Lower leg skin (tissue), 4 donors: ENCODE data around the gene SNTG2. TPM values are rescaled to one million over a fixed set of nuclear protein-coding genes. Genes with fewer than 3 reads are reported as not detected.

Source experiments
- DNase-seq, 2 donors: peaks; one replicate each; pipeline ENCODE4 v3.0.0-alpha.2; 2019; ENCODE audit warnings: low spot score in 2 of 2
- H3K4me3 ChIP-seq: fragments of 200-600 bp; sonication (generic); 2 replicates; pipeline ENCODE4 v1.5.1; 2017; ENCODE audit warnings: mild to moderate bottlenecking, low read depth; ENCODE audit not compliant: poor library complexity, severe bottlenecking
- POLR2A ChIP-seq, 2 donors: fragments of 450-650 bp; IDR thresholded peaks; one replicate each; pipeline ENCODE4 v1.6.1; 2016 to 2017; ENCODE audit warnings: antibody characterized with exemption in 2 of 2, mild to moderate bottlenecking in 1 of 2, moderate library complexity in 1 of 2
- WGBS, 2 donors: methylation state at CpG; one replicate each; pipeline ENCODE4 v1.1.5; 2018; 5-methylcytosine and 5-hydroxymethylcytosine counted together
- intact Hi-C: fragments of 100-400 bp; cut with DNase I; formaldehyde crosslinking; loops from one replicate; pipeline ENCODE4 v1.15.0; 2023; ENCODE audit warnings: low total_unique reads
- total RNA-seq, 4 donors: library from RNA; depleted of rRNA; stranded (reverse); fragments of >200 nt; gene quantifications; one replicate each; pipeline ENCODE4 v1.1.0, GENCODE V29; 2016
- TF ChIP-seq, protein P1 (sequence below), 3 donors: fragments of 450-650 bp; IDR thresholded peaks; one replicate each; pipeline ENCODE4 v1.5.1; 2016; ENCODE audit warnings: antibody characterized with exemption in 3 of 3, mild to moderate bottlenecking in 3 of 3, moderate library complexity in 2 of 3

SNTG2 gene
- total RNA-seq, 4 donors from 2014 or later: 1.4 to 15.3 (median 6.3) TPM

DNA sequence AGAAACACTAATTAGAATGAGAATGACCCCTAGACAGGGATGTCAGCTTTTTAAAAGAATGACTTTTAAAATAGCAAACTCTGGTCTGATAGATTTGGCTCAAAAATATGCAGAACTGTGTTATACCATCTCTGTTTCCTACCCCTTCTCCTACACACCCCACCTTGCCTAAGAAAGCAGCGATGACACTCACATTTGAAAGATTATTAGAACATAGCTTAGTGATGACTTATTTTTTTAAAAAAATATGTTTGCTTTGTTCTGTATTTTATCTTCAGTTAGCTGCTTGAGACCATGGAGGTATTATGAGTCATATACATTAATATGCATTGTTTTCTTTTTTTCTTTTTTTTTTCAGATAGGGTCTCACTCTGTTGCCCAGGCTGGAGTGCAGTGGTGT lies 286.0 kb downstream of the SNTG2 start:
- intact Hi-C loops: no loop called here
- no peak overlapping the region for H3K4me3 ChIP-seq
- 81 to 92% methylated on average over 1 of the region's 1 CpG for WGBS, 2 donors
- no peak for DNase-seq
- TF ChIP-seq, protein P1, sequence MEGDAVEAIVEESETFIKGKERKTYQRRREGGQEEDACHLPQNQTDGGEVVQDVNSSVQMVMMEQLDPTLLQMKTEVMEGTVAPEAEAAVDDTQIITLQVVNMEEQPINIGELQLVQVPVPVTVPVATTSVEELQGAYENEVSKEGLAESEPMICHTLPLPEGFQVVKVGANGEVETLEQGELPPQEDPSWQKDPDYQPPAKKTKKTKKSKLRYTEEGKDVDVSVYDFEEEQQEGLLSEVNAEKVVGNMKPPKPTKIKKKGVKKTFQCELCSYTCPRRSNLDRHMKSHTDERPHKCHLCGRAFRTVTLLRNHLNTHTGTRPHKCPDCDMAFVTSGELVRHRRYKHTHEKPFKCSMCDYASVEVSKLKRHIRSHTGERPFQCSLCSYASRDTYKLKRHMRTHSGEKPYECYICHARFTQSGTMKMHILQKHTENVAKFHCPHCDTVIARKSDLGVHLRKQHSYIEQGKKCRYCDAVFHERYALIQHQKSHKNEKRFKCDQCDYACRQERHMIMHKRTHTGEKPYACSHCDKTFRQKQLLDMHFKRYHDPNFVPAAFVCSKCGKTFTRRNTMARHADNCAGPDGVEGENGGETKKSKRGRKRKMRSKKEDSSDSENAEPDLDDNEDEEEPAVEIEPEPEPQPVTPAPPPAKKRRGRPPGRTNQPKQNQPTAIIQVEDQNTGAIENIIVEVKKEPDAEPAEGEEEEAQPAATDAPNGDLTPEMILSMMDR (IDR thresholded peaks at IDR 0.05): no peak
- TF ChIP-seq POLR2A (IDR thresholded peaks at IDR 0.05): no peak

DNA sequence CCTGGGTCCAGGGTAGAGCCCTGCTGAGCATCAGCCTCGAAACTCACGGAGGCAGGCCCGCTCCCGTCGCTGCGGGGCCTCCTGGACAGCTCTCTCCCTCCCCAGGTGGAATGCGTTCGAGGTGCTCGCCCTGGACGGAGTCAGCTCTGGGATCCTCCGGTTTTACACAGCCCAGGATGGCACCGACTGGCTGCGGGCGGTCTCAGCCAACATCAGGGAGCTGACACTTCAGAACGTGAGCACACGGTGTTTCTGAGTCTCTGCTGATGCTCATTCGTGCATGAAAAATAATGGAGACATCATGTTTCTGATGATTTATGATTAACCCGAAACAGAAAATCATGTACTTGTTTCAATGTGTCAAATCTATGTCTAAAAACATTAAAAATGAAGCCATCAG lies 287.1 kb downstream of the SNTG2 start:
- 73 to 75% methylated on average over 14 to 18 of the region's 18 CpGs for WGBS, 2 donors
- intact Hi-C loops: no loop called here

DNA sequence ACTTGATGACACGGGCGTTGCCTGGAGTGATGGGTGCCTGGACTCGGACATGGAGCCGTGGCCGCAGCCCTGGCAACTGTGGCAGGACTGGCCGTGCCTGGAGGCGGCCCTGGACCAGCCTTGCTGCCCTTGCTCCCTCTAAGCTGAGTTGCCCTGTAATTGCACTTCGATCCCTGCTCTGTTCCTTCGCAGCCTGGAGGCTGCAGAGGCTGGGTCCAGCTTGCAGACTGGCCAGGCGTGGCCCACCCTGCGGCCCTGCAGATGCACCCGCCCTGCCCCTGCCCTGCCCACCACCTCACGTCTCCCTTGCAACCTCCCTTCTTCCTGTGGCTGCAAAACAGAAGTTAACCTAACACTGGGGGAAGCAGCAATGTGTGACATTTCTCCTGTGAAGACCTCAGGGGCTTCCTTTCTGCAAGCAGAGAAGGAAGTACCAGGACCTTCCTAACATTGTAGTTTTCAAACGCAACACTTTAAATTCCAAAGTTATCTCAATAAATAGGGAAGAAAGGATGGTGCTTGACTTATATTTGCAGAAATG lies 288.0 kb downstream of the SNTG2 start:
- TF ChIP-seq, protein P1 (IDR thresholded peaks at IDR 0.05): no peak
- no peak for TF ChIP-seq POLR2A (IDR thresholded peaks at IDR 0.05)
- no peak for DNase-seq
- WGBS, 2 donors: 84% methylated on average over 14 of the region's 14 CpGs
- H3K4me3 ChIP-seq: no peak overlapping the region
- intact Hi-C loops: no loop called here

More for the DNA sequence above, 287.1 kb downstream of the SNTG2 start:
- TF ChIP-seq POLR2A (IDR thresholded peaks at IDR 0.05): no peak
- TF ChIP-seq, protein P1 (IDR thresholded peaks at IDR 0.05): no peak
- DNase-seq: no peak
- H3K4me3 ChIP-seq: no peak overlapping the region

GRCh38 chr2:1245193-1245592 lies 294.5 kb downstream of the SNTG2 start:
- intact Hi-C loops: no loop called here

DNA sequence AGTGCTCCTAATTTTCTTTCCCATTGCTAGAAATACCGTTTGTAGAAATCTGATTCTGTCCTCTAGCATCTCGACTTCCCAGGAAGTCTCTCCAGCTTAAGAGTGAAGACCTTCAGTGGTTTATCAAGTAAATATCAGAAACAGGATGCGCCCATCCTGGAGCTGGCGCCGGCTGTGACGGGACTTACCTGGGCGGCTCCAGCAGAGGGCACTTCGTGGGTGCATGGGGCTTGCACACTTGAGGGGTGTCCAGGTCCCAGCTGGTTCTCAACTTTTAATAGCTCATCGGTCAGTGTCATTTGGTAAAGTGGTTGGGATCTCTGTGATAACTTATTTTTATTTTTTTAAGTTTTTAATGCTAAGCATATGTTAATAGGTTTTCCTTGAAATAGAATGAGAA lies 295.6 kb downstream of the SNTG2 start:
- TF ChIP-seq POLR2A (IDR thresholded peaks at IDR 0.05): no peak
- TF ChIP-seq, protein P1 (IDR thresholded peaks at IDR 0.05): no peak
- DNase-seq: no peak
- WGBS, 2 donors: 86 to 90% methylated on average over 9 of the region's 9 CpGs
- no peak overlapping the region for H3K4me3 ChIP-seq
- intact Hi-C loops: no loop called here

More at GRCh38 chr2:1245193-1245592, 294.5 kb downstream of the SNTG2 start:
- DNase-seq: no peak
- TF ChIP-seq, protein P1 (IDR thresholded peaks at IDR 0.05): no peak
- no peak for TF ChIP-seq POLR2A (IDR thresholded peaks at IDR 0.05)
- H3K4me3 ChIP-seq: no peak overlapping the region
- WGBS, 2 donors: 90 to 92% methylated on average over 2 of the region's 2 CpGs

- WGBS, 2 donors: 40% methylated on average over 3 of the region's 3 CpGs
- intact Hi-C loops: no loop called here
- no peak overlapping the region for H3K4me3 ChIP-seq
- no peak for TF ChIP-seq POLR2A (IDR thresholded peaks at IDR 0.05)
- TF ChIP-seq, protein P1 (IDR thresholded peaks at IDR 0.05): no peak
- no peak for DNase-seq
These were observed 296.3 kb downstream of the SNTG2 start for GRCh38 chr2:1246991-1247390.
